ENCODE measurements around the gene RUFY3. TPM values are rescaled to one million over a fixed set of nuclear protein-coding genes. Genes with fewer than 3 reads are reported as not detected.

The RUFY3 gene
- total RNA-seq, 1 donor from 2014 or later: 92.4 TPM

- H3K36me3 ChIP-seq: no peaks in the 10 kb centered on the region
- H3K4me3 ChIP-seq: no peak overlapping the region
- no peaks in the 10 kb centered on the region for H3K27me3 ChIP-seq (ENCODE audit: low read depth)
- TF ChIP-seq CTCF (IDR thresholded peaks at IDR 0.05): no peak
- DNase-seq: no peak
- intact Hi-C loops (cut with DNase I): no loop called here
- H3K27ac ChIP-seq: no peak overlapping the region
- no peak for ATAC-seq
- H3K9me3 ChIP-seq: no peaks in the 10 kb centered on the region
- no peaks in the 10 kb centered on the region for H3K4me1 ChIP-seq
These were observed 122.4 kb downstream of the RUFY3 start for GRCh38 chr4:70844180-70844579.

- Histone ChIP-seq H3K27ac (no peak overlapping the region), H3K4me3 (no peak overlapping the region), H3K9me3 (no peaks in the 10 kb centered on the region), H3K27me3 (ENCODE audit: low read depth) (no peaks in the 10 kb centered on the region), H3K36me3 (no peaks in the 10 kb centered on the region), H3K4me1 (no peaks in the 10 kb centered on the region)
- no peak for TF ChIP-seq CTCF (IDR thresholded peaks at IDR 0.05)
- ATAC-seq (no peak), DNase-seq (no peak)
- intact Hi-C loops (cut with DNase I): no loop called here
These were observed 127.5 kb downstream of the RUFY3 start for GRCh38 chr4:70849291-70849690.

- Histone ChIP-seq H3K9me3 (no peaks in the 10 kb centered on the region), H3K27me3 (ENCODE audit: low read depth) (no peaks in the 10 kb centered on the region), H3K4me1 (no peaks in the 10 kb centered on the region), H3K27ac (no peak overlapping the region), H3K4me3 (no peak overlapping the region), H3K36me3 (no peaks in the 10 kb centered on the region)
- intact Hi-C loops (cut with DNase I): no loop called here
- no peak for ATAC-seq
- TF ChIP-seq CTCF (IDR thresholded peaks at IDR 0.05): no peak
- no peak for DNase-seq
These were observed 133.7 kb downstream of the RUFY3 start for GRCh38 chr4:70855464-70855863.

Other genes starting within 250 kb of the RUFY3 start
- not detected for gene MUC7, start 249.8 kb upstream of the RUFY3 start, total RNA-seq
- gene AMTN, start 203.4 kb upstream of the RUFY3 start, total RNA-seq: not detected
- not detected for gene AMBN, start 129.7 kb upstream of the RUFY3 start, total RNA-seq
- gene ENAM, start 93.2 kb upstream of the RUFY3 start, total RNA-seq: 0.12 TPM
- gene JCHAIN, start 55.5 kb upstream of the RUFY3 start, total RNA-seq: 191 TPM
- gene UTP3, start 33.4 kb upstream of the RUFY3 start, total RNA-seq: 28.8 TPM
- 54.6 TPM for gene GRSF1, start 117.9 kb downstream of the RUFY3 start, total RNA-seq
- 34.6 TPM for gene MOB1B, start 180.4 kb downstream of the RUFY3 start, total RNA-seq

All from lower lobe of right lung (tissue), 2 donors.